Measurements from ENCODE around the gene DNAI4. TPM values are rescaled to one million over a fixed set of nuclear protein-coding genes. Genes with fewer than 3 reads are reported as not detected.

Gene DNAI4
- total RNA-seq, 3 donors from 2014 or later, result 9.4 to 26.2 (median 24.3) TPM

GRCh38 chr1:66940981-66941380, 16.3 kb upstream of the DNAI4 start:
- Histone ChIP-seq H3K4me3 (no peak overlapping the region), H3K27me3 (no peaks in the 10 kb centered on the region), H3K36me3 (no peaks in the 10 kb centered on the region), H3K27ac (no peak overlapping the region), H3K9me3 (no peaks in the 10 kb centered on the region), H3K4me1 (peaks cover 0 to 7% of the 10 kb centered on the region in 2 donors)
- intact Hi-C loops (cut with DNase I; ENCODE audit: low total_unique reads), result no loop called here
- DNase-seq (ENCODE audit: low spot score in 2 of 2), result no peak
- no peak for TF ChIP-seq POLR2AphosphoS5 (IDR thresholded peaks at IDR 0.05)
- no peak for TF ChIP-seq POLR2A (IDR thresholded peaks at IDR 0.05)
- TF ChIP-seq CTCF (IDR thresholded peaks at IDR 0.05), result no peak

GRCh38 chr1:66938613-66939012, 14.0 kb upstream of the DNAI4 start:
- no peaks in the 10 kb centered on the region for H3K9me3 ChIP-seq
- H3K36me3 ChIP-seq, result no peaks in the 10 kb centered on the region
- TF ChIP-seq POLR2AphosphoS5 (IDR thresholded peaks at IDR 0.05), result no peak
- TF ChIP-seq POLR2A (IDR thresholded peaks at IDR 0.05), result no peak
- TF ChIP-seq CTCF (IDR thresholded peaks at IDR 0.05), result no peak
- intact Hi-C loops (cut with DNase I; ENCODE audit: low total_unique reads), result no loop called here
- no peak overlapping the region for H3K27ac ChIP-seq
- no peaks in the 10 kb centered on the region for H3K27me3 ChIP-seq
- H3K4me3 ChIP-seq, result no peak overlapping the region
- no peak for DNase-seq (ENCODE audit: low spot score in 2 of 2)
- peaks cover 0 to 4% of the 10 kb centered on the region in 2 donors for H3K4me1 ChIP-seq

- H3K9me3 ChIP-seq, result no peaks in the 10 kb centered on the region
- no peak overlapping the region for H3K4me3 ChIP-seq
- intact Hi-C loops (cut with DNase I; ENCODE audit: low total_unique reads), result no loop called here
- no peak for TF ChIP-seq POLR2AphosphoS5 (IDR thresholded peaks at IDR 0.05)
- TF ChIP-seq POLR2A (IDR thresholded peaks at IDR 0.05), result no peak
- no peak for TF ChIP-seq CTCF (IDR thresholded peaks at IDR 0.05)
- H3K27me3 ChIP-seq, result no peaks in the 10 kb centered on the region
- no peaks in the 10 kb centered on the region for H3K36me3 ChIP-seq
- peaks cover 0 to 5% of the 10 kb centered on the region in 2 donors for H3K4me1 ChIP-seq
- DNase-seq (ENCODE audit: low spot score in 2 of 2), result no peak
- H3K27ac ChIP-seq, result no peak overlapping the region
Observed at GRCh38 chr1:66937529-66938234, 13.0 kb upstream of the DNAI4 start.

GRCh38 chr1:66933887-66934700, 9.4 kb upstream of the DNAI4 start:
- peak overlapping the region; percentile 4 to 30 (median 9) for H3K4me3 ChIP-seq

More at GRCh38 chr1:66933887-66934700, 9.4 kb upstream of the DNAI4 start:
- intact Hi-C loops (cut with DNase I; ENCODE audit: low total_unique reads), result no loop called here
- Histone ChIP-seq H3K9me3 (no peaks in the 10 kb centered on the region), H3K36me3 (no peaks in the 10 kb centered on the region), H3K4me1 (peaks cover 0 to 11% of the 10 kb centered on the region in 2 donors), H3K27ac (peak overlapping the region in 1 of 2 donors; percentile 58), H3K27me3 (no peaks in the 10 kb centered on the region)
- TF ChIP-seq POLR2A (IDR thresholded peaks at IDR 0.05), result no peak
- no peak for TF ChIP-seq POLR2AphosphoS5 (IDR thresholded peaks at IDR 0.05)
- TF ChIP-seq CTCF (IDR thresholded peaks at IDR 0.05), result no peak
- no peak for DNase-seq (ENCODE audit: low spot score in 2 of 2)
